Measurements from ENCODE around the gene EXD2.

The EXD2 gene

GRCh38 chr14:69241577-69241976 lies 50.3 kb downstream of the EXD2 start:
- no peak for DNase-seq (ENCODE audit: low read depth, low spot score)
- H3K4me3 ChIP-seq (ENCODE audit: low read length): no peak overlapping the region

DNA sequence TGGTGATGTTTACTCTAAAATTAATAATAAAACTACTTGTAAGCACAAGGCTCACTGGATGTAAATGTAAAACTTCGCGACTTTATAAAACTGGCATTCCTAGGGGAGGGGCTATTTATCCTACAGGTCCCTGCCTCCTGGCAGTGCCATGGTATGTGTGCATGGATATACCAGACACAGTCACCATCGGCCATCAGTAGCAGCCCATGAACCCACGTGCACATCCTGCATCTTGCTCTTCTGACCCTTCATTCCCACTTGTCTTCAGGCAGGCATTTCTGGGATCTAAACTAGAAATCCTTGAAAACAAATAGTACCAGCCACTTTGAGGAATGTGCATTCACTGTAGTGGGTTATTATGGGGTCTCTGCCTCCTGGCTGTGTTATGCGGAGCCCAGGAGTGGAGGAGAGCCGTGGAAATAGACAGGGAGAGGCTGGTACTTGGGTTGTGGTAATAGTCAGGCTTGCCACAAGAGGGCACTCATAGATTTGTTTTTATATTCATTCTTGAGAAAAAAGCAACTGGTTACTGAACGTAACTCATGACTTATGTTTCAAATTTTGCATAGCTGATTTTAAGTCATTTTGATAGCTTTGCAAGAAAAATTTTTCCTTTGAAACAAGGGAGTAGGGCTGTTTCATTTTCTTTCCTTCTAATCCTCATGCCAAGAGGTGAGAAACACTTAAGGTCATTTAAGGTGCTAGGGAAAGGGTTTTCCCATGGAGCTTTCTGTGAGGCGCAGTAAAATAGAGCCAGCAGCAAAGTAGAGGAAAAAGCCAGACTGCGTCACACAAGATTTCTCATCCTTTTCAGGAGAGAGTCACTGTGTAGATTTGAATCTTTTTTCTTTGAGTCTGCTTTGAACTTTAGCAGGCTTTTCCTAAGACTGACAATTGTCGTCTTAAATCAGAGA lies 51.3 kb downstream of the EXD2 start:
- no peak overlapping the region for H3K4me3 ChIP-seq (ENCODE audit: low read length)
- peak; percentile 57 for DNase-seq (ENCODE audit: low read depth, low spot score)

DNA sequence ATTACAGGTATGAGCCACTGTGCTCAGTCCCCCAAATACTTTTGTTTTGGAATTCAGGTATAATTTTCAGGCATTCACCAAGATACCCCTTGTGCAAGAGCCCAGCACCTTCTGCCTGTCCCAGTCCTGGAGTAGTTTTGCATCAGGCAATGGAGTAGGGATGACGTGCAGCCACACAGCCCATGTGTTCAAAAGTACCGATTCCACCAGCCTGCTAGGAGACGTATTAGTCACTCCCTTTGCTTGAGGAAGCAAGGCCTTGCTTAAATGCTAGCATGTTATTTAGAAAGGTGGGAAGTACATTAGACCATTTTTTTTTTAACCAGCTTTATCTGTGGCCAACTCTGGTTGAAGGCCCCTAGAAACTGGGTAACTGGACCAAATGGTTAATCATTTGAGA lies 53.6 kb downstream of the EXD2 start:
- DNase-seq (ENCODE audit: low read depth, low spot score): no peak
- no peak overlapping the region for H3K4me3 ChIP-seq (ENCODE audit: low read length)

GRCh38 chr14:69246331-69246730 lies 55.0 kb downstream of the EXD2 start:
- DNase-seq (ENCODE audit: low read depth, low spot score): no peak
- H3K4me3 ChIP-seq (ENCODE audit: low read length): no peak overlapping the region

DNA sequence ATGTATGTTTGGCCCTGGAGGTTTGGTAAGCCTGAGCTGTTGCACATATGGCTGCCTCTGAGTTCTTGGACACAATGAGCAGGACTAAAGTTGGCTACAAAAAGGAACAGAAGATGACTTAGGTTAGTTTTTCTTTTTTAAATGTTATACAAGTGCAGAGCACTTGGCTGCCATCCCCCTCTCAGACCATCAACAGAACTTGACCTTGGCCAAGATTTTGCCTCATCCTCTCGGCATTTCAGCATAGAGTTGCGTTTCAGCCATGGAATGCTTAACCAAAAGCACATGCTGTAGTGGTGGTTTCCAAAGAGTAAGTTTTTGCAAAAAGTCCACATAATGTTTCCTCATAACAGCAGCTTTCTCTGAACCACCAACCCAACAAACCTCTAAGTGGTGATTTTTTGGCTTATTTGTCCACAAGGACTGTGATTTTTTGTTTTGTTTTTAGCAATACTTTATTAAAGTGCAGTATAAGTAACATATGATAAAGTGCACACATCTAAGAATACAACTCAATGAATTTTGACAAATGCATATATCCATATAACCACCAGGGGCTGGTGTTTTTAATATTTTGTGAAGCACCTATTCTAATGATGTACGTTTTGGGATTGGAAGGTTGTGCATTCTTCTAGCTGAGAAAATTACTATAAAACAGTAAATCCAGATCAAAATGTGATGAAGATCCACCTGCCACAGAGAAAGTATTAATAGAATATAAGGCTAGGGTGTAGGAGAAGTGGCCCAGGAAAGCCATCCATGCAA lies 56.6 kb downstream of the EXD2 start:
- no peak overlapping the region for H3K4me3 ChIP-seq (ENCODE audit: low read length)
- no peak for DNase-seq (ENCODE audit: low read depth, low spot score)

- H3K4me3 ChIP-seq (ENCODE audit: low read length): no peak overlapping the region
- no peak for DNase-seq (ENCODE audit: low read depth, low spot score)
Observed at GRCh38 chr14:69249603-69250002, 58.3 kb downstream of the EXD2 start.

GRCh38 chr14:69252851-69253250 lies 61.6 kb downstream of the EXD2 start:
- H3K4me3 ChIP-seq (ENCODE audit: low read length): no peak overlapping the region
- DNase-seq (ENCODE audit: low read depth, low spot score): no peak

- no peak for DNase-seq (ENCODE audit: low read depth, low spot score)
- H3K4me3 ChIP-seq (ENCODE audit: low read length): no peak overlapping the region
Observed at GRCh38 chr14:69259168-69259526, 67.8 kb downstream of the EXD2 start.

GRCh38 chr14:69259527-69260189 lies 68.4 kb downstream of the EXD2 start, which contains the start of gene GALNT16:
GALNT16 (plus strand) TSS chr14:69260158; CDS start chr14:69260291, 133 bp downstream.
- no peak for DNase-seq (ENCODE audit: low read depth, low spot score)
- H3K4me3 ChIP-seq (ENCODE audit: low read length): no peak within 1 kb of the TSS

DNA sequence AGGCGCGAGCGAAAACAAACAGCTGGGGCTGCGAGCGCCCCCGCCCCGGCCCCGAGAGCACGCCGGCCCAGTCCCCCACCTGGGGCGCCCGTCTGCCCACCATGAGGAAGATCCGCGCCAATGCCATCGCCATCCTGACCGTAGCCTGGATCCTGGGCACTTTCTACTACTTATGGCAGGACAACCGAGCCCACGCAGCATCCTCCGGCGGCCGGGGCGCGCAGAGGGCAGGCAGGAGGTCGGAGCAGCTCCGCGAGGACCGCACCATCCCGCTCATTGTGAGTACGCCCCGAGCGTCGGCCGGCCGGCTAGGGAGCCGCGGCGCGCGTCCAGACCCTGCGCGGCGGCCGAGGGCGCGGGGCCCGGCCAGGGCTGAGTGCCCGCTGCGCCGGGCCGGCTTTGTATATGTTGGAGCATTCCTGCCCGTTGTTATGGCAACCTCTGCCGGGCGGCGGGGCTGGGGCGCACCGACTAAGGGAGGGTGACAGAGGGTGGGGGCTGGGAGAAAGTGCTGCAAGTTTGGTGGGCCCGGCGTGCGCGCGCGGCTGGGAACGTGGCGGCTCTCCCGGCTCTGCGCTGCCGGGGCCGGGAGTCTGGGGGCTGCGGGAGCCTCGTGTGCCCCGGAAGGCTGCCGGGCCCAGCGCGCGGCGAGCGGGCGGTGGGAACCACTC lies 69.0 kb downstream of the EXD2 start:
- H3K4me3 ChIP-seq (ENCODE audit: low read length): no peak overlapping the region
- no peak for DNase-seq (ENCODE audit: low read depth, low spot score)

DNA sequence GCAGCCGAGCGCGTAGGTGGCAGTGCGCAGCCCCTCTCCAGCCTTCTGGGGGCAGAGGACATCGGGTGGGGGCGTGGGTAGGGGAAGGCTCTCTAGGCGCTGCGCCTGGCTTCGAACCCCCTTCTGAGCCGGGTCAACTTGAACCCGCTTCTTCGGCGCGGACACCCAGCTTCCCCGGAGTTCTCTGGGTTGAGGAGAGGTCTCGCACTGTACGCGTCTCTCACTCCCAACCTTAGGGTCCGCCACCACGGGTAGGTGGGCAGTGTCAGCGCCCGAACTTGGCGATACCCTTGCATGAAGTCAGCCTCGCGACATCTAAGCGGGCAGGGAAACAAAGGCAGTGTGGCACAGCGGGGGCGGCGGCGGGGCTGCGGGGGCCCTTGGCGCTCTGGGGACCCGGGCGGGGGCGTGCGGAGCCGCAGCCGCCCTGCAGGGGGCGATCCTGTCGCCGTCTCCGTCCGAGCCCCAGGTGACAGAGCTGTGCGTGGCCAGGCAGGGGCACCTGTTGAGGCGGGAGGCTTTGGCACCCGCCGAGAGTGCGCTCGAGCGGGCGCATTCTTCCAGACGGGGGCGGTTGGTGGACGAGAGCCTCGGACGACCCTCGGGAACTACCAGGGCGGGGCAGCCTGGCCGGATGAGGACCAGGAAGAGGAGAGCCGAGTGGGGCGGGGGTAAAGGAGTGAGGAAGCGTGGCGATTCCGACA lies 69.7 kb downstream of the EXD2 start:
- DNase-seq (ENCODE audit: low read depth, low spot score): no peak
- no peak overlapping the region for H3K4me3 ChIP-seq (ENCODE audit: low read length)

DNA sequence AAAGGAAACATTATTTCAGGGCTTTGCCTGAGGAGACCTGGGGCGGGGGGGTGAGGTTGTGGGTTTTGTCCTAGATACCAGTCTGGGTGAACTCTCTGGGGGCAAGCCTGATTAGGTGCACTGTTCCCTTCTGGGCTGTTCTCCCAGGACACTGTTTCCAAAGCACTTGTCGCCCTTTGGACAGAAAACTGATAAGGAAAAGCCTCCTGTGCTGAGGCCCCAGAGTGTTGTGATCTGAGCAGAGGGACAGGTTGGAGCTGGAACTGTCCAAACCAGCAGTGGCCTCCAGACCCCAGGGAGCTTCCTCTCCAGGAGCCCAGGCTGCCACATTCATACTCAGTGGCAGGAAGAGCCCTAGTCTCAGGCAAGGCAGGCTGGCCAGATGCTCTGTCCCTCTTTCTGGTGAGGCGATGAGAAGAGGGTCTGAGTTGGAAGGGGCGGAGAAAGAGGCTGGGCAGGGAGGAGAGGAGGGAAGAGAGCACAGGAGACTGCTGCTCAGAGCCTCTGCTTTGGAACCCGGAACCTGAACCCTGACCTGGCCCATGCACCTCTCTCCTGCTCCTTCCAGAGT lies 70.5 kb downstream of the EXD2 start:
- no peak overlapping the region for H3K4me3 ChIP-seq (ENCODE audit: low read length)
- no peak for DNase-seq (ENCODE audit: low read depth, low spot score)

DNA sequence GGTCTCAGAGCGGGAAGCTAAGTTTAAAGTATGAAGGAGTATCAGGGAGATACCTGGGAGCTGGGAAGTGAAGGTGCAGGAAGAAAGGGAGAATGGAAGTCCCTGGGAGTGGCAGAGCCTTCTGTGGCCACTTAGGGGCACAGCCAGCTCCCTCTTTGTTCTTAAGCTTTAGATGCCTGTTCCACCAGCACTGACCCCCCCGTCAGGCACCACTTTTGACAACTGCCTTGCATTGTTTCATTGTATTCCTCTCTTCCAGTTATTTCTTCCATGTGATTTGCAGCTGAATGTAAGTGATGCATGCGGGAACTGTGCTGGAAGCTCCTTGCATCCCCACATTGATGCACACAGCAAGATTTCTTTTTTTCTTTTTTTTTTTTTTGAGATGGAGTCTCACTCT lies 71.2 kb downstream of the EXD2 start:
- DNase-seq (ENCODE audit: low read depth, low spot score): no peak
- no peak overlapping the region for H3K4me3 ChIP-seq (ENCODE audit: low read length)

GRCh38 chr14:69263364-69263763 lies 72.1 kb downstream of the EXD2 start:
- DNase-seq (ENCODE audit: low read depth, low spot score): no peak
- no peak overlapping the region for H3K4me3 ChIP-seq (ENCODE audit: low read length)

DNA sequence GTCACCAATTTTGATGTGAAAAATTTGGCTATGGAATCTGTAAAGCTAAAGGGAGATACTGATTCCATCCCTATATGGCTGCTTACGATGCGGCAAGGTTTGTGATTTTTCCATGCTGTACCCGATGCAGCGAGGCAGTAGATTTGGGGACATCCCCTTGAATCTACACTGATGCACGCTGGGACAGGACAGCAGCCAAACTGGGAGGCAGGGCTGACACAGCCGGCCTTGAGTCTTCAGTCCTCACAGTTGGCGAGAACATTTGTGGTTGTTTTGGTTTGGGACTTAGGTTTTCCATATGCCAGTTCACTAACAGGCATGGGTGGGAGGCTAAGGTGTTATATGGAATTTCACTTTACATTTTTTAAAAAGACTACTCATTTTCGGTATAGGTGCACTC lies 72.5 kb downstream of the EXD2 start:
- no peak for DNase-seq (ENCODE audit: low read depth, low spot score)

GRCh38 chr14:69266572-69267345 lies 75.5 kb downstream of the EXD2 start:
- DNase-seq (ENCODE audit: low read depth, low spot score): no peak
- H3K4me3 ChIP-seq (ENCODE audit: low read length): no peak overlapping the region

More for the DNA sequence above, 72.5 kb downstream of the EXD2 start:
- H3K4me3 ChIP-seq (ENCODE audit: low read length): no peak overlapping the region

- DNase-seq (ENCODE audit: low read depth, low spot score): no peak
- no peak overlapping the region for H3K4me3 ChIP-seq (ENCODE audit: low read length)
Observed at GRCh38 chr14:69267492-69267891, 76.2 kb downstream of the EXD2 start.

GRCh38 chr14:69268223-69268622 lies 76.9 kb downstream of the EXD2 start:
- no peak for DNase-seq (ENCODE audit: low read depth, low spot score)
- H3K4me3 ChIP-seq (ENCODE audit: low read length): no peak overlapping the region

Measured in Jurkat, Clone E6-1 (cell line).